GM12878 (cell line): ENCODE results near the gene CFAP97. TPM values are rescaled to one million over a fixed set of nuclear protein-coding genes. Genes with fewer than 3 reads are reported as not detected.

Experiments used
- BMI1 ChIP-seq: fragments of 450-650 bp; IDR thresholded peaks from 2 replicates; pipeline ENCODE4 v1.6.1; 2016; ENCODE audit warnings: mild to moderate bottlenecking, moderate library complexity, borderline replicate concordance
- DPF2 ChIP-seq: fragments of 450-650 bp; IDR thresholded peaks from 2 replicates; pipeline ENCODE4 v1.6.1; 2017; ENCODE audit warnings: mild to moderate bottlenecking
- GATAD2B ChIP-seq: fragments of 450-650 bp; conservative IDR thresholded peaks from 2 replicates; pipeline ENCODE4 v1.6.1; 2017; ENCODE audit warnings: low read depth, mild to moderate bottlenecking, moderate library complexity
- HDAC6 ChIP-seq: fragments of 200-600 bp; sonication (generic); IDR thresholded peaks from one replicate; pipeline ENCODE4 v1.8.0; 2017; ENCODE audit warnings: antibody characterized with exemption; ENCODE audit not compliant: unreplicated experiment
- HDGF ChIP-seq: fragments of 450-650 bp; IDR thresholded peaks from 2 replicates; pipeline ENCODE4 v1.6.1; 2016; ENCODE audit warnings: antibody characterized with exemption
- MYB ChIP-seq: fragments of 150-350 bp; IDR thresholded peaks from 2 replicates; pipeline ENCODE4 v1.6.1; 2014; ENCODE audit warnings: mild to moderate bottlenecking, low read depth, low read length, borderline replicate concordance
- SIX5 ChIP-seq: IDR thresholded peaks from 2 replicates; pipeline ENCODE4 v1.6.1; 2011; ENCODE audit warnings: mild to moderate bottlenecking, low read depth, low read length, moderate library complexity; ENCODE audit not compliant: severe bottlenecking
- SREBF1 ChIP-seq: IDR thresholded peaks from 2 replicates; pipeline ENCODE4 v1.6.1; 2012; ENCODE audit warnings: mild to moderate bottlenecking, low read length
- TCF12 ChIP-seq: IDR thresholded peaks from 2 replicates; pipeline ENCODE4 v1.6.1; 2011; ENCODE audit warnings: low read depth, mild to moderate bottlenecking, low read length
- YY1 ChIP-seq: IDR thresholded peaks from 2 replicates; pipeline ENCODE4 v1.6.1; 2011; ENCODE audit warnings: low read depth, mild to moderate bottlenecking, low read length
- ZBED1 ChIP-seq: IDR thresholded peaks from 2 replicates; pipeline ENCODE4 v1.6.1; 2016; ENCODE audit warnings: borderline replicate concordance
- ZNF622 ChIP-seq: fragments of 450-650 bp; IDR thresholded peaks from 2 replicates; pipeline ENCODE4 v1.6.1; 2017; ENCODE audit warnings: mild to moderate bottlenecking, inconsistent platforms
- polyA plus RNA-seq, 11 experiments: library from polyadenylated mRNA; depleted of rRNA in 4 of 11; unstranded in 6 of 11; stranded (reverse) in 5 of 11; fragments of >200 nt; fragmentation: Nextera tagmentation in 4 of 11; fragmentation: Illumina TruSeq in 1 of 11; extraction: Ambion mirVana in 4 of 11; extraction: Trizol in 1 of 11; gene quantifications; 1 replicate in 1 of 11; 2 replicates in 10 of 11; pipeline versions ENCODE4 v1.2.1 to v1.2.3, GENCODE V29; 2011 to 2016; ENCODE audit warnings: inconsistent platforms in 2 of 11, missing spikeins in 2 of 11, low read depth in 1 of 11
- total RNA-seq, 4 experiments: library from RNA; depleted of rRNA in 3 of 4; stranded (reverse); fragments of >200 nt in 3 of 4; fragmentation: Illumina TruSeq in 1 of 4; extraction: Trizol in 1 of 4; gene quantifications; 2 replicates each; pipeline versions ENCODE4 v1.2.1 to v1.2.3, GENCODE V29; 2013 to 2021
- TF ChIP-seq, protein P1 (sequence below): fragments of 450-650 bp; IDR thresholded peaks from 2 replicates; pipeline ENCODE4 v1.6.1; 2016; ENCODE audit warnings: mild to moderate bottlenecking
- TF ChIP-seq, protein P2 (sequence below): fragments of 450-650 bp; IDR thresholded peaks from 2 replicates; pipeline ENCODE4 v1.6.1; 2017; ENCODE audit warnings: mild to moderate bottlenecking, low read depth, inconsistent platforms; ENCODE audit not compliant: poor library complexity, severe bottlenecking

The CFAP97 gene
- total and polyA plus RNA-seq, 10 of the 15 experiments (the other 5 are each of a cell fraction or from before 2014, with no cell fraction given), result 26.4 to 62.7 (median 48.0) TPM

DNA sequence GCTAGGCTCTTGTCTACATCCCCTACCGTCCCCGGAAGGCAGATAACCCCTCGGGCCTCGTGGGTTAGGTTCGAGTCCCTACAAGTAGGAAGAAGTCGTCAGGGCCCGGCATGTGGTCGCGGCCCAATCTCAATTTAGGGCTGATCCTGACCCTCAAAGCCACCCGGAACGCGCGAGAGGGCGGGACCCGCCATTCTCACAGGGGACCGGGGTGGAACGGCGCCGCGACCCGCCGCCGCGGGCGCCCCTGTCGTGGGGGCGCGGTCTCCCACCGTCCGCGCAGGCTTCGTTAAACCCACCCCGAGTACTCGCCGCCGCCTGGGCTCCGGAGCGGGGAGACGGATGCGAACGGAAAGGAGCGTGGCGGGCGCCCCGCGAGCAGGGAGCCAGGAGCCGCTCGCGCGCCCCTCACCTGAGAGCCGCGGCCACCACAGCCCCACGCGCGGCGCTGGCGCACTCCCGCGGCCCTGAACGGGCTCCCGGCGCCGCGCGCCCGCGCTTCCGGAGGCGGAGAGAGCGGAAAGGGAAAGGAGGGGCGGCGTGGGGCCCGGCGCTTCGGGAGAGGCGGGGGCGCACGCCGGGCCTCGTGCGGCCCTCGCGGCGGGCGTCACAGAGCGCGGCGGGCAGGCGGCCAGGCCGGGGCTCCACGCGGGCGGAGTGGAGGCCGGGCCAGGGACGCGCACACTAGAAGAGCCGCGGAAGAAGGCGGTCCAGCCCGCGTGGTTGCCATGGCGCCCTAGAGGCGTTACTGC is at the start of gene CFAP97 (continued):
- peak; percentile 99 for TF ChIP-seq GATAD2B
- TF ChIP-seq DPF2, result peak; percentile 88
- no peak for TF ChIP-seq MYB
- no peak for TF ChIP-seq ZNF622
- 0 out of 2 replicates have a peak, but pooled peaks have one; percentile 4 for TF ChIP-seq TCF12
- TF ChIP-seq SIX5, result no peak
- TF ChIP-seq, protein P1, sequence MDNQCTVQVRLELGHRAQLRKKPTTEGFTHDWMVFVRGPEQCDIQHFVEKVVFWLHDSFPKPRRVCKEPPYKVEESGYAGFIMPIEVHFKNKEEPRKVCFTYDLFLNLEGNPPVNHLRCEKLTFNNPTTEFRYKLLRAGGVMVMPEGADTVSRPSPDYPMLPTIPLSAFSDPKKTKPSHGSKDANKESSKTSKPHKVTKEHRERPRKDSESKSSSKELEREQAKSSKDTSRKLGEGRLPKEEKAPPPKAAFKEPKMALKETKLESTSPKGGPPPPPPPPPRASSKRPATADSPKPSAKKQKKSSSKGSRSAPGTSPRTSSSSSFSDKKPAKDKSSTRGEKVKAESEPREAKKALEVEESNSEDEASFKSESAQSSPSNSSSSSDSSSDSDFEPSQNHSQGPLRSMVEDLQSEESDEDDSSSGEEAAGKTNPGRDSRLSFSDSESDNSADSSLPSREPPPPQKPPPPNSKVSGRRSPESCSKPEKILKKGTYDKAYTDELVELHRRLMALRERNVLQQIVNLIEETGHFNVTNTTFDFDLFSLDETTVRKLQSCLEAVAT, result no peak
- TF ChIP-seq ZBED1, result no peak
- TF ChIP-seq, protein P2, sequence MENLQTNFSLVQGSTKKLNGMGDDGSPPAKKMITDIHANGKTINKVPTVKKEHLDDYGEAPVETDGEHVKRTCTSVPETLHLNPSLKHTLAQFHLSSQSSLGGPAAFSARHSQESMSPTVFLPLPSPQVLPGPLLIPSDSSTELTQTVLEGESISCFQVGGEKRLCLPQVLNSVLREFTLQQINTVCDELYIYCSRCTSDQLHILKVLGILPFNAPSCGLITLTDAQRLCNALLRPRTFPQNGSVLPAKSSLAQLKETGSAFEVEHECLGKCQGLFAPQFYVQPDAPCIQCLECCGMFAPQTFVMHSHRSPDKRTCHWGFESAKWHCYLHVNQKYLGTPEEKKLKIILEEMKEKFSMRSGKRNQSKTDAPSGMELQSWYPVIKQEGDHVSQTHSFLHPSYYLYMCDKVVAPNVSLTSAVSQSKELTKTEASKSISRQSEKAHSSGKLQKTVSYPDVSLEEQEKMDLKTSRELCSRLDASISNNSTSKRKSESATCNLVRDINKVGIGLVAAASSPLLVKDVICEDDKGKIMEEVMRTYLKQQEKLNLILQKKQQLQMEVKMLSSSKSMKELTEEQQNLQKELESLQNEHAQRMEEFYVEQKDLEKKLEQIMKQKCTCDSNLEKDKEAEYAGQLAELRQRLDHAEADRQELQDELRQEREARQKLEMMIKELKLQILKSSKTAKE, result no peak
- no peak for TF ChIP-seq HDGF
- TF ChIP-seq BMI1, result no peak; the same call in 1 of the 2 replicates
- no peak for TF ChIP-seq SREBF1
- TF ChIP-seq YY1, result peak; percentile 53
- TF ChIP-seq HDAC6, result peak; percentile 50
